A673 (cell line): ENCODE measurements around the gene STXBP4. TPM values are rescaled to one million over a fixed set of nuclear protein-coding genes. Genes with fewer than 3 reads are reported as not detected.
"Not testable (repeated sequence)": the region's sequence is repeated elsewhere in the genome, so short reads cannot be mapped to it uniquely, and the experiment has no call there.

ENCODE experiments used
- BruUV-seq: library from RNA; stranded (reverse); fragments of 400-500 nt; replicated peaks from 2 replicates; lab custom pipeline; 2021; lab: Mats Ljungman, UMichigan
- CTCF ChIA-PET: fragments of 300-600 bp; sonication (Branson Sonifier 250); formaldehyde crosslinking; loops from one replicate; lab custom pipeline; 2022; ENCODE audit warnings: antibody characterized with exemption; lab: Charles Lee
- POLR2A ChIA-PET: fragments of 300-600 bp; sonication (Branson Sonifier 250); formaldehyde crosslinking; loops from one replicate; lab custom pipeline; 2022; ENCODE audit warnings: antibody characterized with exemption; ENCODE audit not compliant: low non-redundant PET; lab: Charles Lee
- DNase-seq: peaks from one replicate; pipeline ENCODE4 v3.0.0-alpha.2; 2015; ENCODE audit warnings: low spot score
- H3K27ac ChIP-seq: fragments of 200-600 bp; sonication (generic); 2 replicates; pipeline ENCODE4 v1.5.1; 2016; ENCODE audit warnings: mixed run types, low read depth, mild to moderate bottlenecking, mixed read lengths, antibody characterized with exemption, low read length; ENCODE audit not compliant: poor library complexity, severe bottlenecking
- H3K27me3 ChIP-seq: fragments of 200-600 bp; sonication (generic); replicated peaks from 2 replicates; pipeline ENCODE4 v1.6.1; 2017; ENCODE audit warnings: mixed run types, low read depth, mild to moderate bottlenecking, mixed read lengths, antibody characterized with exemption, low read length; ENCODE audit not compliant: insufficient read depth, poor library complexity
- H3K36me3 ChIP-seq: fragments of 200-600 bp; sonication (generic); 2 replicates; pipeline ENCODE4 v1.6.1; 2016; ENCODE audit warnings: mixed run types, mild to moderate bottlenecking, mixed read lengths, antibody characterized with exemption, low read length; ENCODE audit not compliant: insufficient read depth, poor library complexity, severe bottlenecking
- H3K4me1 ChIP-seq: fragments of 200-600 bp; sonication (generic); 2 replicates; pipeline ENCODE4 v1.6.1; 2017; ENCODE audit warnings: mixed run types, mild to moderate bottlenecking, mixed read lengths, antibody characterized with exemption, low read length; ENCODE audit not compliant: insufficient read depth, poor library complexity, severe bottlenecking
- H3K4me3 ChIP-seq: fragments of 200-600 bp; sonication (generic); 2 replicates; pipeline ENCODE4 v1.5.1; 2016; ENCODE audit warnings: low read depth, mixed run types, mild to moderate bottlenecking, mixed read lengths, low read length; ENCODE audit not compliant: poor library complexity, severe bottlenecking
- H3K9me3 ChIP-seq: fragments of 200-600 bp; sonication (generic); 2 replicates; pipeline ENCODE4 v1.6.1; 2016; ENCODE audit warnings: mixed run types, low read depth, mild to moderate bottlenecking, mixed read lengths, antibody characterized with exemption, low read length; ENCODE audit not compliant: poor library complexity, severe bottlenecking
- EZH2 ChIP-seq: fragments of 200-600 bp; sonication (generic); IDR thresholded peaks from 2 replicates; pipeline ENCODE4 v1.6.1; 2017; ENCODE audit warnings: borderline replicate concordance, low read depth, mild to moderate bottlenecking, mixed read lengths, antibody characterized with exemption, low read length; ENCODE audit not compliant: poor library complexity, severe bottlenecking
- intact Hi-C: fragments of 100-400 bp; cut with micrococcal nuclease; formaldehyde crosslinking; loops from one replicate; pipeline ENCODE4 v1.10.0; 2022; ENCODE audit not compliant: unreplicated experiment
- total RNA-seq: library from RNA; stranded (reverse); gene quantifications from 2 replicates; pipeline ENCODE4 v1.2.3, GENCODE V29; 2021
- TF ChIP-seq, protein P1 (sequence below): fragments of 300-800, 200-600 bp; sonication (generic); conservative IDR thresholded peaks from 2 replicates; pipeline ENCODE4 v1.5.1; 2017; ENCODE audit warnings: low read depth, mild to moderate bottlenecking, antibody characterized with exemption, low read length, moderate library complexity, mixed read lengths

The STXBP4 gene
- total RNA-seq, 1 experiment from 2014 or later, result 24.2 TPM

- intact Hi-C loops, result loop anchor here (1.0 to 5.0 kb wide), 4 partner anchors 98 to 368 kb away; no protein-coding TSS in a partner anchor
- Histone ChIP-seq H3K27ac (peak overlapping the region; percentile 64), H3K36me3 (no peaks in the 10 kb centered on the region), H3K4me3 (no peak overlapping the region), H3K27me3 (no peaks in the 10 kb centered on the region), H3K4me1 (peaks cover 45% of the 10 kb centered on the region), H3K9me3 (no peaks in the 10 kb centered on the region)
- no TSS peak for BruUV-seq
- ChIA-PET POLR2A (interaction anchor here (0.6 to 0.7 kb wide), 2 partner anchors 36 to 161 kb away, joined by 3 read pairs; no protein-coding TSS in a partner anchor), CTCF (interaction anchor here (0.6 kb wide), 1 partner anchor 287 kb away, joined by 4 read pairs; no protein-coding TSS in a partner anchor)
- TF ChIP-seq EZH2, result no peak
- TF ChIP-seq, protein P1, sequence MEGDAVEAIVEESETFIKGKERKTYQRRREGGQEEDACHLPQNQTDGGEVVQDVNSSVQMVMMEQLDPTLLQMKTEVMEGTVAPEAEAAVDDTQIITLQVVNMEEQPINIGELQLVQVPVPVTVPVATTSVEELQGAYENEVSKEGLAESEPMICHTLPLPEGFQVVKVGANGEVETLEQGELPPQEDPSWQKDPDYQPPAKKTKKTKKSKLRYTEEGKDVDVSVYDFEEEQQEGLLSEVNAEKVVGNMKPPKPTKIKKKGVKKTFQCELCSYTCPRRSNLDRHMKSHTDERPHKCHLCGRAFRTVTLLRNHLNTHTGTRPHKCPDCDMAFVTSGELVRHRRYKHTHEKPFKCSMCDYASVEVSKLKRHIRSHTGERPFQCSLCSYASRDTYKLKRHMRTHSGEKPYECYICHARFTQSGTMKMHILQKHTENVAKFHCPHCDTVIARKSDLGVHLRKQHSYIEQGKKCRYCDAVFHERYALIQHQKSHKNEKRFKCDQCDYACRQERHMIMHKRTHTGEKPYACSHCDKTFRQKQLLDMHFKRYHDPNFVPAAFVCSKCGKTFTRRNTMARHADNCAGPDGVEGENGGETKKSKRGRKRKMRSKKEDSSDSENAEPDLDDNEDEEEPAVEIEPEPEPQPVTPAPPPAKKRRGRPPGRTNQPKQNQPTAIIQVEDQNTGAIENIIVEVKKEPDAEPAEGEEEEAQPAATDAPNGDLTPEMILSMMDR, result no peak
- peak; percentile 96 for DNase-seq
Observed at GRCh38 chr17:55068862-55069811, 100.6 kb downstream of the STXBP4 start.

DNA sequence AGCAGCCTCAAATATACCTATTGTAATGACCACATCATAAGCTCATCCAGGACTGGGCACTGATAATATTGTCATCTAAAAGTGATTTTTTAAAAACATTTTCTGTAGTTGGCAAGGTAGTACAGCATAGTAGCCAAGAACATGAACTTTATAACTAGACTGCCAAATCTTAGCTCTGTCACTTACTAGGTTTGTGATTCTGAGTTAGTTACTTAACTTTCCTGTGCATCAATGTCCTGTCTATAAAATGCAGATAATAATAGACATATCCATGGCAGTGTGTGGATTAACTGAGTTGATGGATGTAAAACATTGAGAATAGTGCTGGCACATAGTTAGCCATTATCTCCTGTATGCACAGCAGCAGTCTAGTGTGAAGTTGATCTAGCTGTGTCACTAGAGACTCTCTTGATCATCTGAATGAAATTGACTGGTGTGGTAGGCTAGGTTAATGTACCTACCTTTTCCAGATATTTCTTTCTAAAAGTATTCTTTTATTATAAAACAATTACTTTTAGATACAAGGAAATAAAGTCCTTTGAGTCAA is 101.5 kb downstream of the STXBP4 start:
- ChIA-PET CTCF (interaction anchor here (0.6 kb wide), 1 partner anchor 286 kb away, joined by 4 read pairs; no protein-coding TSS in a partner anchor), POLR2A (interaction anchor here (0.5 kb wide), 1 partner anchor 97 kb away, joined by 4 read pairs; no protein-coding TSS in a partner anchor)
- TF ChIP-seq EZH2, result no peak
- TF ChIP-seq, protein P1, result no peak
- Histone ChIP-seq H3K4me3 (no peak overlapping the region), H3K36me3 (no peaks in the 10 kb centered on the region), H3K27ac (peak overlapping the region; percentile 64), H3K4me1 (peaks cover 42% of the 10 kb centered on the region), H3K27me3 (no peaks in the 10 kb centered on the region), H3K9me3 (no peaks in the 10 kb centered on the region)
- peak; percentile 53 for DNase-seq
- BruUV-seq, result no TSS peak
- intact Hi-C loops, result loop anchor here (1.0 to 5.0 kb wide), 4 partner anchors 97 to 367 kb away; no protein-coding TSS in a partner anchor

DNA sequence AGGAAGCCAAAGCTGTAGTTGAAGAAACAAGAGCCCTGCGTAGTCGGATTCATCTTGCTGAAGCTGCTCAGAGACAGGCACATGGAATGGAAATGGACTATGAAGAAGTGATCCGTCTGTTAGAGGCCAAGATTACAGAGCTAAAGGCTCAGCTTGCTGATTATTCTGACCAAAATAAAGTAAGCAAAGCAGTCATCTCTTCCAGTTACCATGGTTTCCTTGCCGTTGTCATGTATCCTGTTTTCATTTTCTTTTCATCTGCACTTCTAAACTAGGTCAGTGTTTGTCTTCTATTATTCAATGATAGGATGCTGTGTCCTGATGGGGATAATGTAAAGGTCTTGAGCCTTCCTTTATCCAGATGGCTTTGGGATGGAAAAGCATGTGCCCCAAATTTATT is 104.3 kb downstream of the STXBP4 start:
- CTCF ChIA-PET, result no interaction called here

GRCh38 chr17:55073467-55073866 is 104.9 kb downstream of the STXBP4 start:
- H3K9me3 ChIP-seq, DNase-seq, H3K27ac ChIP-seq, H3K27me3 ChIP-seq, BruUV-seq, POLR2A ChIA-PET, intact Hi-C loops, H3K36me3 ChIP-seq, CTCF ChIA-PET, H3K4me3 ChIP-seq: not testable (repeated sequence)
- peaks cover 26% of the 10 kb centered on the region for H3K4me1 ChIP-seq

More for the DNA sequence above, 104.3 kb downstream of the STXBP4 start:
- no peak overlapping the region for H3K27ac ChIP-seq
- TF ChIP-seq, protein P1, result no peak
- no peak for TF ChIP-seq EZH2
- no peaks in the 10 kb centered on the region for H3K27me3 ChIP-seq
- POLR2A ChIA-PET, result no interaction called here
- intact Hi-C loops, result no loop called here
- no peaks in the 10 kb centered on the region for H3K9me3 ChIP-seq
- H3K4me3 ChIP-seq, result no peak overlapping the region
- DNase-seq, result no peak
- no TSS peak for BruUV-seq
- peaks cover 32% of the 10 kb centered on the region for H3K4me1 ChIP-seq
- H3K36me3 ChIP-seq, result no peaks in the 10 kb centered on the region
